ENCODE data around the gene MLH3.

MLH3 gene

GRCh38 chr14:75070383-75070782 lies 19.1 kb upstream of the MLH3 start:
- Histone ChIP-seq H3K18ac (ENCODE audit: low read length) (no peak overlapping the region), H3K36me3 (ENCODE audit: control insufficient read depth in 1 of 2, insufficient read depth in 2 of 2, low read length in 2 of 2) (no peaks in the 10 kb centered on the region), H3K9me3 (ENCODE audit: insufficient read depth, low read depth, low read length) (no peaks in the 10 kb centered on the region)

GRCh38 chr14:75069811-75070145 lies 18.5 kb upstream of the MLH3 start:
- no CpG with 5 or more reads among the region's 12 CpGs for WGBS (ENCODE audit: extremely low coverage, insufficient coverage, insufficient read length)
- H3K4ac ChIP-seq (ENCODE audit: low read depth, low read length): no peak overlapping the region

More at GRCh38 chr14:75070383-75070782, 19.1 kb upstream of the MLH3 start:
- no peak overlapping the region for H2BK12ac ChIP-seq (ENCODE audit: low read length)
- peak overlapping the region; percentile 43 for H3K27ac ChIP-seq (ENCODE audit: low read depth, low read length)
- no peak overlapping the region for H2AK5ac ChIP-seq (ENCODE audit: low read length)
- H3K4me1 ChIP-seq (ENCODE audit: control insufficient read depth in 1 of 2, insufficient read depth in 2 of 2, low read length in 2 of 2): peaks cover 6 to 9% of the 10 kb centered on the region in 2 experiments
- H4K12ac ChIP-seq (ENCODE audit: low read depth, low read length): no peak overlapping the region
- H4K8ac ChIP-seq (ENCODE audit: low read depth, low read length): no peak overlapping the region
- peaks cover 3% of the 10 kb centered on the region for H3K79me2 ChIP-seq (ENCODE audit: control insufficient read depth, insufficient read depth, low read length, poor library complexity)
- DNase-seq: no peak
- peak overlapping the region; percentile 5 for H3K4me2 ChIP-seq (ENCODE audit: low read length)
- H3K23ac ChIP-seq (ENCODE audit: low read length): no peak overlapping the region
- no peak overlapping the region for H3K9ac ChIP-seq (ENCODE audit: low read length)
- H3K14ac ChIP-seq (ENCODE audit: low read length): no peak overlapping the region
- no CpG with 5 or more reads among the region's 9 CpGs for WGBS (ENCODE audit: extremely low coverage, insufficient coverage, insufficient read length)
- H3K79me1 ChIP-seq (ENCODE audit: low read length): peaks cover 8% of the 10 kb centered on the region
- no peak overlapping the region for H3K4ac ChIP-seq (ENCODE audit: low read depth, low read length)
- no peak overlapping the region for H2BK120ac ChIP-seq (ENCODE audit: insufficient read depth, low read length, poor library complexity)
- no peaks in the 10 kb centered on the region for H3K27me3 ChIP-seq (ENCODE audit: insufficient read depth, low read length)
- H2AFZ ChIP-seq (ENCODE audit: insufficient read depth, low read length, poor library complexity): no peak overlapping the region
- no peak overlapping the region for H2BK5ac ChIP-seq (ENCODE audit: low read depth, low read length, poor library complexity)
- no peak overlapping the region for H4K91ac ChIP-seq (ENCODE audit: low read depth, low read length)
- no peak overlapping the region for H3K4me3 ChIP-seq (ENCODE audit: low read depth, low read length)

GRCh38 chr14:75069121-75069810 lies 18.0 kb upstream of the MLH3 start, which contains the start of gene ZC2HC1C:
Gene ZC2HC1C, plus strand, starts transcription at chr14:75069641. Its CDS starts 933 bp downstream, at chr14:75070574.
- peak within 1 kb of the TSS; percentile 85 for H4K91ac ChIP-seq (ENCODE audit: low read depth, low read length)
- peak within 1 kb of the TSS; percentile 35 for H2BK12ac ChIP-seq (ENCODE audit: low read length)
- H3K79me2 ChIP-seq (ENCODE audit: control insufficient read depth, insufficient read depth, low read length, poor library complexity): peaks cover 3% of the 10 kb centered on the region
- H4K8ac ChIP-seq (ENCODE audit: low read depth, low read length): peak within 1 kb of the TSS; percentile 93
- H2AFZ ChIP-seq (ENCODE audit: insufficient read depth, low read length, poor library complexity): peak within 1 kb of the TSS; percentile 68
- peaks cover 6 to 9% of the 10 kb centered on the region in 2 experiments for H3K4me1 ChIP-seq (ENCODE audit: control insufficient read depth in 1 of 2, insufficient read depth in 2 of 2, low read length in 2 of 2)
- H3K4ac ChIP-seq (ENCODE audit: low read depth, low read length): peak within 1 kb of the TSS; percentile 84
- peak within 1 kb of the TSS; percentile 53 for H2AK5ac ChIP-seq (ENCODE audit: low read length)
- WGBS (ENCODE audit: extremely low coverage, insufficient coverage, insufficient read length): no CpG with 5 or more reads among the region's 58 CpGs
- peak within 1 kb of the TSS; percentile 82 for H3K14ac ChIP-seq (ENCODE audit: low read length)
- peak within 1 kb of the TSS; percentile 95 for H4K12ac ChIP-seq (ENCODE audit: low read depth, low read length)
- H3K9ac ChIP-seq (ENCODE audit: low read length): peak within 1 kb of the TSS; percentile 75
- no peaks in the 10 kb centered on the region for H3K27me3 ChIP-seq (ENCODE audit: insufficient read depth, low read length)
- H3K27ac ChIP-seq (ENCODE audit: low read depth, low read length): peak within 1 kb of the TSS; percentile 89
- H3K18ac ChIP-seq (ENCODE audit: low read length): peak within 1 kb of the TSS; percentile 85
- H3K79me1 ChIP-seq (ENCODE audit: low read length): peaks cover 8% of the 10 kb centered on the region
- DNase-seq: peak; percentile 94 to 95
- no peak within 1 kb of the TSS for H3K23ac ChIP-seq (ENCODE audit: low read length)
- H3K4me3 ChIP-seq (ENCODE audit: low read depth, low read length): peak within 1 kb of the TSS; percentile 77
- no peaks in the 10 kb centered on the region for H3K9me3 ChIP-seq (ENCODE audit: insufficient read depth, low read depth, low read length)
- H3K36me3 ChIP-seq (ENCODE audit: control insufficient read depth in 1 of 2, insufficient read depth in 2 of 2, low read length in 2 of 2): no peaks in the 10 kb centered on the region
- H2BK120ac ChIP-seq (ENCODE audit: insufficient read depth, low read length, poor library complexity): peak within 1 kb of the TSS; percentile 93
- peak within 1 kb of the TSS; percentile 89 for H2BK5ac ChIP-seq (ENCODE audit: low read depth, low read length, poor library complexity)
- peak within 1 kb of the TSS; percentile 64 for H3K4me2 ChIP-seq (ENCODE audit: low read length)

More at GRCh38 chr14:75069811-75070145, 18.5 kb upstream of the MLH3 start:
- no peak overlapping the region for H2BK12ac ChIP-seq (ENCODE audit: low read length)
- no peak overlapping the region for H4K12ac ChIP-seq (ENCODE audit: low read depth, low read length)
- H3K9ac ChIP-seq (ENCODE audit: low read length): no peak overlapping the region
- H3K18ac ChIP-seq (ENCODE audit: low read length): peak overlapping the region; percentile 0
- DNase-seq: no peak
- H2AK5ac ChIP-seq (ENCODE audit: low read length): no peak overlapping the region
- H2AFZ ChIP-seq (ENCODE audit: insufficient read depth, low read length, poor library complexity): peak overlapping the region; percentile 28
- H3K27me3 ChIP-seq (ENCODE audit: insufficient read depth, low read length): no peaks in the 10 kb centered on the region
- H3K14ac ChIP-seq (ENCODE audit: low read length): peak overlapping the region; percentile 2
- peak overlapping the region; percentile 67 for H4K8ac ChIP-seq (ENCODE audit: low read depth, low read length)
- peak overlapping the region; percentile 43 for H3K27ac ChIP-seq (ENCODE audit: low read depth, low read length)
- H3K4me3 ChIP-seq (ENCODE audit: low read depth, low read length): peak overlapping the region; percentile 77
- H3K79me1 ChIP-seq (ENCODE audit: low read length): peaks cover 8% of the 10 kb centered on the region
- H3K36me3 ChIP-seq (ENCODE audit: control insufficient read depth in 1 of 2, insufficient read depth in 2 of 2, low read length in 2 of 2): no peaks in the 10 kb centered on the region
- H3K4me2 ChIP-seq (ENCODE audit: low read length): peak overlapping the region; percentile 64
- H3K9me3 ChIP-seq (ENCODE audit: insufficient read depth, low read depth, low read length): no peaks in the 10 kb centered on the region
- no peak overlapping the region for H2BK5ac ChIP-seq (ENCODE audit: low read depth, low read length, poor library complexity)
- no peak overlapping the region for H2BK120ac ChIP-seq (ENCODE audit: insufficient read depth, low read length, poor library complexity)
- peaks cover 6 to 9% of the 10 kb centered on the region in 2 experiments for H3K4me1 ChIP-seq (ENCODE audit: control insufficient read depth in 1 of 2, insufficient read depth in 2 of 2, low read length in 2 of 2)
- H3K79me2 ChIP-seq (ENCODE audit: control insufficient read depth, insufficient read depth, low read length, poor library complexity): peaks cover 3% of the 10 kb centered on the region
- H3K23ac ChIP-seq (ENCODE audit: low read length): no peak overlapping the region
- peak overlapping the region; percentile 1 for H4K91ac ChIP-seq (ENCODE audit: low read depth, low read length)

- H2AK5ac ChIP-seq (ENCODE audit: low read length): no peak overlapping the region
- H3K14ac ChIP-seq (ENCODE audit: low read length): no peak overlapping the region
- H3K9ac ChIP-seq (ENCODE audit: low read length): peak overlapping the region; percentile 75
- no peak overlapping the region for H3K18ac ChIP-seq (ENCODE audit: low read length)
- H3K4me2 ChIP-seq (ENCODE audit: low read length): peak overlapping the region; percentile 64
- H4K12ac ChIP-seq (ENCODE audit: low read depth, low read length): no peak overlapping the region
- H3K79me2 ChIP-seq (ENCODE audit: control insufficient read depth, insufficient read depth, low read length, poor library complexity): peaks cover 4% of the 10 kb centered on the region
- no peaks in the 10 kb centered on the region for H3K36me3 ChIP-seq (ENCODE audit: control insufficient read depth in 1 of 2, insufficient read depth in 2 of 2, low read length in 2 of 2)
- H3K9me3 ChIP-seq (ENCODE audit: insufficient read depth, low read depth, low read length): no peaks in the 10 kb centered on the region
- peak overlapping the region; percentile 77 for H3K4me3 ChIP-seq (ENCODE audit: low read depth, low read length)
- H3K79me1 ChIP-seq (ENCODE audit: low read length): peaks cover 11% of the 10 kb centered on the region
- no peak overlapping the region for H2BK12ac ChIP-seq (ENCODE audit: low read length)
- H3K23ac ChIP-seq (ENCODE audit: low read length): no peak overlapping the region
- H3K4me1 ChIP-seq (ENCODE audit: control insufficient read depth in 1 of 2, insufficient read depth in 2 of 2, low read length in 2 of 2): peaks cover 6 to 11% of the 10 kb centered on the region in 2 experiments
- peak overlapping the region; percentile 93 for H4K8ac ChIP-seq (ENCODE audit: low read depth, low read length)
- DNase-seq: no peak
- H3K27ac ChIP-seq (ENCODE audit: low read depth, low read length): peak overlapping the region; percentile 89
- peak overlapping the region; percentile 85 for H4K91ac ChIP-seq (ENCODE audit: low read depth, low read length)
- peak overlapping the region; percentile 93 for H2BK120ac ChIP-seq (ENCODE audit: insufficient read depth, low read length, poor library complexity)
- peak overlapping the region; percentile 89 for H2BK5ac ChIP-seq (ENCODE audit: low read depth, low read length, poor library complexity)
- H3K4ac ChIP-seq (ENCODE audit: low read depth, low read length): no peak overlapping the region
- no peak overlapping the region for H2AFZ ChIP-seq (ENCODE audit: insufficient read depth, low read length, poor library complexity)
- H3K27me3 ChIP-seq (ENCODE audit: insufficient read depth, low read length): no peaks in the 10 kb centered on the region
- no CpG with 5 or more reads among the region's 15 CpGs for WGBS (ENCODE audit: extremely low coverage, insufficient coverage, insufficient read length)
These were observed 17.2 kb upstream of the MLH3 start for GRCh38 chr14:75068294-75069120.
